SK-N-SH treated with all-trans-retinoic acid at 6 μM for 48 hours (cell line): Measurements from ENCODE around the gene CP.

Experiments used
- ARNTL ChIP-seq: fragments of 450-650 bp; formaldehyde crosslinking; IDR thresholded peaks from 2 replicates; pipeline ENCODE4 v1.5.0; 2020; ENCODE audit warnings: low read depth, mild to moderate bottlenecking, moderate library complexity, borderline replicate concordance
- ZC3H10 ChIP-seq: fragments of 250-450 bp; sonication (Bioruptor Pico); IDR thresholded peaks from 2 replicates; pipeline ENCODE4 v1.5.1; 2021; ENCODE audit warnings: mild to moderate bottlenecking, moderate library complexity
- TF ChIP-seq, protein P1 (sequence below): fragments of 250-450 bp; sonication (Bioruptor Pico); IDR thresholded peaks from 2 replicates; pipeline ENCODE4 v1.8.0; 2020; ENCODE audit warnings: mild to moderate bottlenecking, moderate library complexity, borderline replicate concordance

Gene CP

DNA sequence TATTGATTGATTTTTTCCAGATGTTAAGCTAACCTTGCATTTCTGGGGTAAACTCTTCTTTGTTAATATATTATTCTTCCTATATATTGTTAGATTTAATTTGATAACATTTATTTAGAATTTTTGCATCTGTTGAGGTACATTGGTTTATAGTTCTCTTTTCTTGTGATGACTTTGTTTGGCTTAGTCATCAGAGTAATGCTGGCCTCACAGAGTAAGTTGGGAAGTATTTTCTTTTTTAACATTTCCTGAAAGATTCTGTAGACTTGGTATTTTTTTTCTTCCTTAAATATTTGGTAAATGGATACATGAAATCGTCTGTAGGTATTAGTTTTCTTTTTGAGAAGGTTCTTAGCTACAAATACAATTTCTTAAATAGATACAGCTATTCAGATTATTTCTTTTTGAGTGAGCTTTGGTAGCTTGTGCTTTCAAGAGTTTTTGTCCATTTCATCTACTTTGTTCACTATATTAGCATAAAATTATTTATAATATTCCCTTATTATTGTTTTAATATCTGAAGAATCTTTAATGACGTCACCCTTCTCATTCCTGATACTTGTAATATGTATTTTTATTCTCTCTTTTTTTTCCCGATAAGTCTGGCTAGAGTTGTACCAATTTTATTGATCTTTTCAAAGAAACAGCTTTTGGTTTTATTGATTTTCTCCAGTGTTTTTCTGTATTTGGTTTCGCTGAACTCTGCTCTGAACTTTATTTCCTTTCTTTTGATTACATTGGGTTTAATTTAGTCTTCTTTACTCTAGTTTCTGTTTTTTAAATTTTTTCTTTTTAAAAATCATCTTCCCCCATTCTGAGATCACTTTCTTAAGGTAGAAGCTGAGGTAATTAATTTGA, 98.7 kb downstream of the CP start (continued):
- TF ChIP-seq, protein P1, sequence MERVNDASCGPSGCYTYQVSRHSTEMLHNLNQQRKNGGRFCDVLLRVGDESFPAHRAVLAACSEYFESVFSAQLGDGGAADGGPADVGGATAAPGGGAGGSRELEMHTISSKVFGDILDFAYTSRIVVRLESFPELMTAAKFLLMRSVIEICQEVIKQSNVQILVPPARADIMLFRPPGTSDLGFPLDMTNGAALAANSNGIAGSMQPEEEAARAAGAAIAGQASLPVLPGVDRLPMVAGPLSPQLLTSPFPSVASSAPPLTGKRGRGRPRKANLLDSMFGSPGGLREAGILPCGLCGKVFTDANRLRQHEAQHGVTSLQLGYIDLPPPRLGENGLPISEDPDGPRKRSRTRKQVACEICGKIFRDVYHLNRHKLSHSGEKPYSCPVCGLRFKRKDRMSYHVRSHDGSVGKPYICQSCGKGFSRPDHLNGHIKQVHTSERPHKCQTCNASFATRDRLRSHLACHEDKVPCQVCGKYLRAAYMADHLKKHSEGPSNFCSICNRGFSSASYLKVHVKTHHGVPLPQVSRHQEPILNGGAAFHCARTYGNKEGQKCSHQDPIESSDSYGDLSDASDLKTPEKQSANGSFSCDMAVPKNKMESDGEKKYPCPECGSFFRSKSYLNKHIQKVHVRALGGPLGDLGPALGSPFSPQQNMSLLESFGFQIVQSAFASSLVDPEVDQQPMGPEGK (CRISPR knock-in tag): no peak
- TF ChIP-seq ARNTL (CRISPR knock-in tag) (no peak), ZC3H10 (no peak)
